HUES6 (cell line): ENCODE results near the gene PTH1R.

Experiments
- H3K27ac ChIP-seq: 2 replicates; pipeline ENCODE4 v1.7.0; 2013; ENCODE audit warnings: low read depth, mild to moderate bottlenecking, low read length, inconsistent platforms
- H3K27me3 ChIP-seq: 2 replicates; pipeline ENCODE4 v1.6.1; 2013; ENCODE audit warnings: low read length; ENCODE audit not compliant: control insufficient read depth, insufficient read depth
- H3K36me3 ChIP-seq: 2 replicates; pipeline ENCODE4 v1.6.1; 2013; ENCODE audit warnings: low read length; ENCODE audit not compliant: control insufficient read depth, insufficient read depth
- H3K4me1 ChIP-seq: 2 replicates; pipeline ENCODE4 v1.6.1; 2013; ENCODE audit warnings: low read length; ENCODE audit not compliant: control insufficient read depth, insufficient read depth
- H3K4me3 ChIP-seq: 2 replicates; pipeline ENCODE4 v1.5.1; 2013; ENCODE audit warnings: low read depth, low read length
- H3K9ac ChIP-seq: one replicate; pipeline ENCODE4 v1.6.1; 2013; ENCODE audit warnings: mild to moderate bottlenecking, low read length
- H3K9me3 ChIP-seq: 2 replicates; pipeline ENCODE4 v1.6.1; 2013; ENCODE audit warnings: low read depth, low read length; ENCODE audit not compliant: control insufficient read depth, insufficient read depth

PTH1R gene

GRCh38 chr3:46917257-46917656, 39.7 kb downstream of the PTH1R start:
- H3K27me3 ChIP-seq, result no peaks in the 10 kb centered on the region
- no peak overlapping the region for H3K4me3 ChIP-seq
- no peaks in the 10 kb centered on the region for H3K4me1 ChIP-seq
- H3K27ac ChIP-seq, result no peak overlapping the region
- H3K9me3 ChIP-seq, result peaks cover 10% of the 10 kb centered on the region
- peaks cover 56% of the 10 kb centered on the region for H3K36me3 ChIP-seq
- H3K9ac ChIP-seq, result no peak overlapping the region

- Histone ChIP-seq H3K9me3 (peaks cover 10% of the 10 kb centered on the region), H3K4me3 (no peak overlapping the region), H3K9ac (no peak overlapping the region), H3K27me3 (no peaks in the 10 kb centered on the region), H3K36me3 (peaks cover 65% of the 10 kb centered on the region), H3K27ac (no peak overlapping the region), H3K4me1 (no peaks in the 10 kb centered on the region)
Observed at GRCh38 chr3:46918202-46918601, 40.7 kb downstream of the PTH1R start.

GRCh38 chr3:46918634-46919033, 41.1 kb downstream of the PTH1R start:
- H3K9ac ChIP-seq, result no peak overlapping the region
- H3K27me3 ChIP-seq, result no peaks in the 10 kb centered on the region
- H3K36me3 ChIP-seq, result peaks cover 69% of the 10 kb centered on the region
- H3K9me3 ChIP-seq, result peaks cover 10% of the 10 kb centered on the region
- H3K4me3 ChIP-seq, result no peak overlapping the region
- H3K4me1 ChIP-seq, result no peaks in the 10 kb centered on the region
- H3K27ac ChIP-seq, result no peak overlapping the region

GRCh38 chr3:46921041-46921440, 43.5 kb downstream of the PTH1R start:
- peaks cover 10% of the 10 kb centered on the region for H3K9me3 ChIP-seq
- H3K4me3 ChIP-seq, result no peak overlapping the region
- H3K4me1 ChIP-seq, result no peaks in the 10 kb centered on the region
- H3K27ac ChIP-seq, result no peak overlapping the region
- H3K36me3 ChIP-seq, result peaks cover 91% of the 10 kb centered on the region
- no peaks in the 10 kb centered on the region for H3K27me3 ChIP-seq
- no peak overlapping the region for H3K9ac ChIP-seq

GRCh38 chr3:46921871-46922271, 44.4 kb downstream of the PTH1R start:
- Histone ChIP-seq H3K27me3 (no peaks in the 10 kb centered on the region), H3K4me3 (no peak overlapping the region), H3K27ac (no peak overlapping the region), H3K36me3 (peaks cover 97% of the 10 kb centered on the region), H3K4me1 (no peaks in the 10 kb centered on the region), H3K9ac (no peak overlapping the region), H3K9me3 (peaks cover 10% of the 10 kb centered on the region)

GRCh38 chr3:46922426-46922825, 44.9 kb downstream of the PTH1R start:
- H3K4me3 ChIP-seq, result no peak overlapping the region
- no peak overlapping the region for H3K27ac ChIP-seq
- peaks cover 6% of the 10 kb centered on the region; the same call in 1 of the 2 replicates for H3K9me3 ChIP-seq
- peaks cover 96% of the 10 kb centered on the region for H3K36me3 ChIP-seq
- no peak overlapping the region for H3K9ac ChIP-seq
- H3K27me3 ChIP-seq, result no peaks in the 10 kb centered on the region
- H3K4me1 ChIP-seq, result no peaks in the 10 kb centered on the region

- Histone ChIP-seq H3K36me3 (peaks cover 94% of the 10 kb centered on the region), H3K4me3 (no peak overlapping the region)
Observed at GRCh38 chr3:46922871-46923558, 45.5 kb downstream of the PTH1R start.

GRCh38 chr3:46923559-46924350, 46.2 kb downstream of the PTH1R start:
- peaks cover 89% of the 10 kb centered on the region for H3K36me3 ChIP-seq
- H3K27me3 ChIP-seq, result no peaks in the 10 kb centered on the region
- no peak overlapping the region for H3K4me3 ChIP-seq
- no peak overlapping the region for H3K9ac ChIP-seq
- H3K9me3 ChIP-seq, result no peaks in the 10 kb centered on the region
- no peak overlapping the region for H3K27ac ChIP-seq
- no peaks in the 10 kb centered on the region for H3K4me1 ChIP-seq

More at GRCh38 chr3:46922871-46923558, 45.5 kb downstream of the PTH1R start:
- H3K9ac ChIP-seq, result no peak overlapping the region
- H3K4me1 ChIP-seq, result no peaks in the 10 kb centered on the region
- H3K27ac ChIP-seq, result no peak overlapping the region
- H3K27me3 ChIP-seq, result no peaks in the 10 kb centered on the region
- peaks cover under 1% of the 10 kb centered on the region; the same call in 1 of the 2 replicates for H3K9me3 ChIP-seq

GRCh38 chr3:46924921-46925584, 47.5 kb downstream of the PTH1R start:
- H3K27me3 ChIP-seq, result no peaks in the 10 kb centered on the region
- no peak overlapping the region for H3K27ac ChIP-seq
- no peak overlapping the region for H3K9ac ChIP-seq
- no peaks in the 10 kb centered on the region for H3K9me3 ChIP-seq
- no peak overlapping the region for H3K4me3 ChIP-seq
- peaks cover 76% of the 10 kb centered on the region for H3K36me3 ChIP-seq
- no peaks in the 10 kb centered on the region for H3K4me1 ChIP-seq

- no peak overlapping the region for H3K9ac ChIP-seq
- no peaks in the 10 kb centered on the region for H3K9me3 ChIP-seq
- peaks cover 71% of the 10 kb centered on the region for H3K36me3 ChIP-seq
- H3K27me3 ChIP-seq, result no peaks in the 10 kb centered on the region
- H3K27ac ChIP-seq, result no peak overlapping the region
- 0 out of 2 replicates have a peak, but pooled peaks cover under 1% of the 10 kb centered on the region for H3K4me1 ChIP-seq
- no peak overlapping the region for H3K4me3 ChIP-seq
Observed at GRCh38 chr3:46925585-46925934, 48.0 kb downstream of the PTH1R start.

- no peak overlapping the region for H3K9ac ChIP-seq
- no peaks in the 10 kb centered on the region for H3K9me3 ChIP-seq
- peaks cover 66% of the 10 kb centered on the region for H3K36me3 ChIP-seq
- H3K27ac ChIP-seq, result no peak overlapping the region; the same call in 1 of the 2 replicates
- H3K27me3 ChIP-seq, result no peaks in the 10 kb centered on the region
- no peak overlapping the region for H3K4me3 ChIP-seq
- H3K4me1 ChIP-seq, result peaks cover 6% of the 10 kb centered on the region
Observed at GRCh38 chr3:46926039-46926438, 48.5 kb downstream of the PTH1R start.
